Measurements from ENCODE around the gene CACNA1A. TPM values are rescaled to one million over a fixed set of nuclear protein-coding genes. Genes with fewer than 3 reads are reported as not detected.

The CACNA1A gene
- total RNA-seq, 1 donor from 2014 or later = 0.42 TPM

- H3K27ac Mint-ChIP-seq (ENCODE audit: unreplicated experiment) = no peak overlapping the region
- H3K9me3 Mint-ChIP-seq (ENCODE audit: low read depth) = peaks cover 7% of the 10 kb centered on the region
- no peaks in the 10 kb centered on the region for H3K4me1 Mint-ChIP-seq (ENCODE audit: low read depth)
- no peak overlapping the region for H3K4me3 Mint-ChIP-seq (ENCODE audit: unreplicated experiment)
- TF ChIP-seq, protein P1, sequence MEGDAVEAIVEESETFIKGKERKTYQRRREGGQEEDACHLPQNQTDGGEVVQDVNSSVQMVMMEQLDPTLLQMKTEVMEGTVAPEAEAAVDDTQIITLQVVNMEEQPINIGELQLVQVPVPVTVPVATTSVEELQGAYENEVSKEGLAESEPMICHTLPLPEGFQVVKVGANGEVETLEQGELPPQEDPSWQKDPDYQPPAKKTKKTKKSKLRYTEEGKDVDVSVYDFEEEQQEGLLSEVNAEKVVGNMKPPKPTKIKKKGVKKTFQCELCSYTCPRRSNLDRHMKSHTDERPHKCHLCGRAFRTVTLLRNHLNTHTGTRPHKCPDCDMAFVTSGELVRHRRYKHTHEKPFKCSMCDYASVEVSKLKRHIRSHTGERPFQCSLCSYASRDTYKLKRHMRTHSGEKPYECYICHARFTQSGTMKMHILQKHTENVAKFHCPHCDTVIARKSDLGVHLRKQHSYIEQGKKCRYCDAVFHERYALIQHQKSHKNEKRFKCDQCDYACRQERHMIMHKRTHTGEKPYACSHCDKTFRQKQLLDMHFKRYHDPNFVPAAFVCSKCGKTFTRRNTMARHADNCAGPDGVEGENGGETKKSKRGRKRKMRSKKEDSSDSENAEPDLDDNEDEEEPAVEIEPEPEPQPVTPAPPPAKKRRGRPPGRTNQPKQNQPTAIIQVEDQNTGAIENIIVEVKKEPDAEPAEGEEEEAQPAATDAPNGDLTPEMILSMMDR (IDR thresholded peaks at IDR 0.05) = no peak
- no peaks in the 10 kb centered on the region for H3K36me3 Mint-ChIP-seq (ENCODE audit: low read depth)
- DNase-seq (ENCODE audit: low spot score) = no peak
- H3K27me3 Mint-ChIP-seq (ENCODE audit: low read depth) = no peaks in the 10 kb centered on the region
Measured at GRCh38 chr19:13347367-13347766, 158.9 kb downstream of the CACNA1A start.

DNA sequence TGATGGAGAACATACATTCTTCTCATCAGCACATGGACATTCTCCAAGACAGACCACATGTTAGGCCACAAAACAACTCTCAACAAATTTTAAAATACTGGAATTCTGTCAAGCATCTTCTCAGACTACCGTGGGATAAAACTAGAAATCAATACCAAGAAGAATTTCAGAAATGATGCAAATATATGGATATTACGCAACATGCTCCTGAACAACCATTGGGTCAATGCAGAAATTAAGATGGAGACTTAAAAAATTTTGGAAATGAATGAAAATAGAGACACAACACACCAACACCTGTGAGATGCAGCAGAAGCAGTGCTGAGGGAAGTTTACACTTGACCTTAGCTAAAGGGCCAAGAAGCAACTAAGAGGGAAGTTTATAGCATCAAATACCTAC, 162.8 kb downstream of the CACNA1A start:
- Mint-ChIP-seq H3K27ac (ENCODE audit: unreplicated experiment) (no peak overlapping the region), H3K4me3 (ENCODE audit: unreplicated experiment) (no peak overlapping the region), H3K27me3 (ENCODE audit: low read depth) (peaks cover 4% of the 10 kb centered on the region), H3K9me3 (ENCODE audit: low read depth) (no peaks in the 10 kb centered on the region), H3K4me1 (ENCODE audit: low read depth) (no peaks in the 10 kb centered on the region), H3K36me3 (ENCODE audit: low read depth) (no peaks in the 10 kb centered on the region)
- no peak for DNase-seq (ENCODE audit: low spot score)
- TF ChIP-seq, protein P1 (IDR thresholded peaks at IDR 0.05) = no peak

DNA sequence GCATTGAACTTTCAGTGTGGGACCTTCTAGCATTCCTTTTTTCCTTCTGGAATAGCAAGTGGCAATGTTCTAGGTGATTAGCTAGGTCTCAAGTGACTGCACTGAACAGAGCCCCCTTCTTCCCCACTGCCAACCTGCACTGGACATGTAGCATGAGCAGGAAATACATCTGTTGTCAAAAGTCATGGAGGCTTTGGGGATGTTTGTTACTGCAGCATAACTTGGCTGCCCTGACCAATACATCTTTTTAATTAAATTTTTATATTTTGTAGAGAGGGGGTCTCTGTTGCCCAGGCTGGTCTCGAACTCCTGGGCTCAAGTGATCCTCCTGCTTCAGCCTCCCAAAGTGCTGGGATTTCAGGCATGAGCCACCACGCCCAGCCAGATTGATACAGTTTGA, 163.6 kb downstream of the CACNA1A start:
- H3K4me3 Mint-ChIP-seq (ENCODE audit: unreplicated experiment) = no peak overlapping the region
- H3K36me3 Mint-ChIP-seq (ENCODE audit: low read depth) = no peaks in the 10 kb centered on the region
- H3K9me3 Mint-ChIP-seq (ENCODE audit: low read depth) = no peaks in the 10 kb centered on the region
- no peak for DNase-seq (ENCODE audit: low spot score)
- H3K4me1 Mint-ChIP-seq (ENCODE audit: low read depth) = no peaks in the 10 kb centered on the region
- H3K27ac Mint-ChIP-seq (ENCODE audit: unreplicated experiment) = no peak overlapping the region
- TF ChIP-seq, protein P1 (IDR thresholded peaks at IDR 0.05) = no peak
- H3K27me3 Mint-ChIP-seq (ENCODE audit: low read depth) = peaks cover 7% of the 10 kb centered on the region

GRCh38 chr19:13339869-13340268, 166.4 kb downstream of the CACNA1A start:
- no peak for DNase-seq (ENCODE audit: low spot score)
- Mint-ChIP-seq H3K27me3 (ENCODE audit: low read depth) (peaks cover 14% of the 10 kb centered on the region), H3K4me1 (ENCODE audit: low read depth) (no peaks in the 10 kb centered on the region), H3K4me3 (ENCODE audit: unreplicated experiment) (no peak overlapping the region), H3K27ac (ENCODE audit: unreplicated experiment) (no peak overlapping the region), H3K36me3 (ENCODE audit: low read depth) (no peaks in the 10 kb centered on the region), H3K9me3 (ENCODE audit: low read depth) (no peaks in the 10 kb centered on the region)
- TF ChIP-seq, protein P1 (IDR thresholded peaks at IDR 0.05) = no peak

- Mint-ChIP-seq H3K36me3 (ENCODE audit: low read depth) (no peaks in the 10 kb centered on the region), H3K27ac (ENCODE audit: unreplicated experiment) (no peak overlapping the region), H3K9me3 (ENCODE audit: low read depth) (no peaks in the 10 kb centered on the region), H3K4me3 (ENCODE audit: unreplicated experiment) (no peak overlapping the region), H3K4me1 (ENCODE audit: low read depth) (no peaks in the 10 kb centered on the region), H3K27me3 (ENCODE audit: low read depth) (peaks cover 19% of the 10 kb centered on the region)
- TF ChIP-seq, protein P1 (IDR thresholded peaks at IDR 0.05) = no peak
- DNase-seq (ENCODE audit: low spot score) = no peak
Measured at GRCh38 chr19:13337181-13337580, 169.1 kb downstream of the CACNA1A start.

Measured in chondrocyte (in vitro differentiated cells).